DMS153 treated with DMSO at 0.1 percent for 48 hours (cell line): ENCODE results near the gene ZNF93.
"Not testable (repeated sequence)": the region's sequence is repeated elsewhere in the genome, so short reads cannot be mapped to it uniquely, and the experiment has no call there.

ENCODE experiments used
- DNase-seq: peaks from one replicate; lab custom pipeline; 2025; ENCODE audit not compliant: unreplicated experiment; lab: John Stamatoyannopoulos, UW

The ZNF93 gene

GRCh38 chr19:19900729-19901444 lies at the start of gene ZNF93:
ZNF93 (plus strand) TSS chr19:19900946; CDS start chr19:19901089, 143 bp downstream.
- DNase-seq: peak; percentile 84

DNA sequence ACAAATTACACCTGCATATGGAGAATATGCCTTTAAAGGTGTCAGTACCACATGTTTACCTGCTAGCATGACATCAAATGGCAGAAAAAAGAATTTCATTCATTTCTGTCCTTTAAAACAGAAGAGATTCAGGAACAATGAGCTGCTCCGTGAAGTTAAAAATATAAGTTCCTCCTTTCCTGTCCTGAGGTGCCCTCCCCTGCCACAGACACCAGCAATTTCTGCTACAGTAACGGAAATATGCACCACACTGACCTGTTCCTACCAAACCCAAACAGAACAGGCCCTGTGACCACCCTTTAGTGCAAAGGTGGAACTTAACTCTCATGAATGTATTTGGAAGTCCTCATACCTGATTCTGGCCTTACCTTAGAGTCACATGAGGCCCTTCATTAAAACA lies 49.0 kb upstream of the ZNF93 start:
- not testable (repeated sequence) for DNase-seq

DNA sequence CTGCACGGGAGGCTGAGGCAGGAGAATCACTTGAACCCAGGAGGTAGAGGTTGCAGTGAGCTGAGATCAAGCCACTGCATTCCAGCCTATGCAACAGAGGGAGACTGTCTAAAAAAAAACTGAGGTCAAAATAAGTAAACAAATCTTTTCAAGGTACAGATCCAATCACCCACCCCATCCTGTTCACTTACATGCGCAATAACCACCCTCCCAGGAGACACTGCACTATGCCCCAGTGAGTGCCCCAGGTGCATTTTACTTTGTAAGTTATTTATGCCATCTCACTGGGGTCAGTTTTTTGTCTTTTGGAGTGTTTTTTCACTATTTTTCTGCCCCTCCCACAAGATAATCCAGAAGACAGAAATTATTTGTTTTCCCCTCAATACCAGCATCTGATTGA lies 42.0 kb upstream of the ZNF93 start:
- DNase-seq: no peak

GRCh38 chr19:19860756-19861390 lies 39.9 kb upstream of the ZNF93 start:
- no peak for DNase-seq

DNA sequence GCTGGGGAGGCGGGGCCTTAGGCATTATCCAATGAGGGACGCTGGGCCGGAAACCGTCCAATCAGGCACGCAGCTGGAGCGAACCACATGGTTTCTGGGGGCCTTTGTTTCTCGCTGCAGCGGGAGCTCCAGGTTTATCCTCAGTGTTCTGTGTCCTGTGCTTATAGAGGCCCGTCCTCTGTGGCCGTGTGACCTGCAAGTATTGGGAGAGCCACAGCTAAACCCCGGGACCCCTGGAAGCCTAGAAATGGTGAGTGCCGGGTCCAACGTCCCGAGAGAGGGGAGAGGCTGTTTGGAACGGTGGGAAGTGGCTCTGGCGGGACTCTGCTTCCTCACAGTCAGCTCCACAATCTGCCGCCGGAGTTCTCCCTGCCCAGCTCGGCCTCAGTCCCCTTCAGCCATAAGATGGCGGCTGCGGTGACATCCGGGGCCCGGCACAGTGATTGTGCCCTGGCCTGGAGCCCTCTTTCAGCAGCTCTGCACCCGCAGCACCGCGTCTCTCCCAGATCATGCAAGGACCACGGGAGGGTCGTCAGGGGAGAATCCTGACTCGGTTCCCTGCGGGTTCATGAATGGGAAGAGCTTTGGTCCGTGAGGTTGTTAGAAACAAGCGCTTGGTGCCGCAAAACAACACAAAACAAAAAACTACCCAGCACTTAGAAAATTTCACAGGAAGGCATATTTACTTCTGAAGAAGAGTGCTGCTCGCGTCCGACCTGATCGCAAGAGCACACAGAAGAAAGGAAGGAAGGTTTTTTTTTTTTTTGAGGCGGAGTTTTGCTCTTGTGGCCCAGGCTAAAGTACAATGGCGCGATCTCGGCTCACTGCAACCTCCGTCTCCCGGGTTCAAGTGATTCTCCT lies 34.8 kb upstream of the ZNF93 start, which contains the start of gene ZNF253:
TSS of gene ZNF253 (plus strand) at position 133 of the 861 bp plus-strand sequence. CDS start at position 248, 115 bp downstream.
- DNase-seq: peak; percentile 71

DNA sequence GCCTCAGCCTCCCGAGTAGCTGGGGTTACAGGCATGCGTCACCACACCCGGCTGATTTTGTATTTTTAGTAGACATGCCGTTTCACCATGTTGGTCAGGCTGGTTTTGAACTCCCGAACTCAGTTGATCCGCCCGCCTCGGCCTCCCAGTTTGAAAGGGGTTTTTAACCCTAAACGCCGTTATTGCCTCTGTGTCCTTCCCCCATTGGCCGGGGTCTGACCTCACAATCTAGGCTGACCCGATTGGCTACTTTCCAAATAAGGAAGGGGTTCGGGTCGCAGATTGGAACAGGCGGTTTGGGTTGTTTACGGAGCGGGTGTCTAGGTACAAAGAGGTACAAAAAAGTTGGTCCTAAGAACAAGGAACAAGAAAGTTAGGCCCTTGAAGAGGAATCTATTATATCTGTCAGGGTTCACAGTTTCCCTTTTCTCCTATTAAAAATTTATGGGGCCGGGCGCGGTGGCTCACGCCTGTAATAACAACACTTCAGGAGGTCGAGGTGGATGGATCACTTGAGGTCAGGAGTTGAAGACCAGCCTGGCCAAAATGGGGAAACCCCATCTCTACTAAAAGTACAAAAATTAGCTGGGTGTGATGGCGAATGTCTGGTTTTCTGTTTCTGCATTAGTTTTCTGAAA lies 34.0 kb upstream of the ZNF93 start:
- no peak for DNase-seq

- DNase-seq: not testable (repeated sequence)
These were observed 30.7 kb upstream of the ZNF93 start for GRCh38 chr19:19870086-19870485.

DNA sequence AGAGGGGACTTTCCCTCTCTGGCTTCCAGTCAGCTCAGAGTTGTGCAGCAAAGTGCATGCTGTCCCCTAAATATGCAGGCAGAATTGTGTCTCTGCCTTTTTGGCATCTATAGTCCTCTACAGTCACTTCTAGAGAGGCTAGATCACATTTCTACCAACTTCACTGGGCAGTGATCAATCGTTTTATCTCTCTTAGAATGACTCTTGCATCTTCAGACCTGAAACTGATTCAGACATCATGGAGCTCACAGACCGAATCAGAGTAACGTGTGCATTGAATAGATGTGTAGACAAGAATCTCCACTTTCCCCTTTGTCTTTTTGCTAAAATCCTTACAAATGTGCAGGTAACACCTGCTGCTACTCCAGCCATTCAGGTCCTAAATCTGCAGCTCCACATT lies 28.8 kb upstream of the ZNF93 start:
- DNase-seq: no peak

DNA sequence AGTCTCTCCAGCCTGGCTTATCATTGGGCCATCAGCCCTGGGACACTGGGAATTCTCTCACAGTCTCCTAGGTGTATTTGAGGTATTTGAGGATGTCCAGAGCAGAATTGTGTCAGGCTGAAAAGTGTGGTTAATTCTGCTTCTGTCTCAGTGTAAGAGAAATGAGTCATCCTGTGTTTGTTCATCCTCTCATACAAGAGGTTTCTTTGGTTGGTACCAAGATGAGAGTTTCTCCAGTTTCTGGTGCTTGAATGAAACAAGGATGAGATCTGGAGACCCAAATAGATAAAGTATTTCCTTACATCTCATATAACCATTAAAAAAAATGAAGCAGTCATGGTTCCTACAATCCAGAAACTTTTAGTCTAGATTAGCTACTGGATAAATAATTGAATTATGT lies 27.4 kb upstream of the ZNF93 start:
- DNase-seq: no peak

DNA sequence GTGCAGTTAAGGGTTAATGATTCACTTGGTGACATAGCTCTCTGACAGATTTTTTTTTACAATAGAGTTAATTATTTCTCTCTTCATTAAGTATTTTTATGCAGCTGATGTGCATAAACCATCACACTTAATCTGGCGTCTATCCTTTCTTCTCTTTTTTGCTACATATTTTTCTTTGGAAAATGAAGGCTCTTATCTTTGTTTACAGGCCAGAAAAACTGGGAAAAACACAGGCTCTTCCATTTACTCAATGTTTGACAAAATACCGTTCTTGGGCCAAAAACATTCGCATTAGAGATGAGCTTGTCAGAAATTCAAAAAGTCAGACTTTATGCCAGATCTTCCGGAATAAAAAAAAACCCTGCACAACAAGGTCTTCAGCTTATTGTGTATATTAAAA lies 23.0 kb upstream of the ZNF93 start:
- no peak for DNase-seq

GRCh38 chr19:19884583-19884982 lies 16.2 kb upstream of the ZNF93 start:
- DNase-seq: no peak

DNA sequence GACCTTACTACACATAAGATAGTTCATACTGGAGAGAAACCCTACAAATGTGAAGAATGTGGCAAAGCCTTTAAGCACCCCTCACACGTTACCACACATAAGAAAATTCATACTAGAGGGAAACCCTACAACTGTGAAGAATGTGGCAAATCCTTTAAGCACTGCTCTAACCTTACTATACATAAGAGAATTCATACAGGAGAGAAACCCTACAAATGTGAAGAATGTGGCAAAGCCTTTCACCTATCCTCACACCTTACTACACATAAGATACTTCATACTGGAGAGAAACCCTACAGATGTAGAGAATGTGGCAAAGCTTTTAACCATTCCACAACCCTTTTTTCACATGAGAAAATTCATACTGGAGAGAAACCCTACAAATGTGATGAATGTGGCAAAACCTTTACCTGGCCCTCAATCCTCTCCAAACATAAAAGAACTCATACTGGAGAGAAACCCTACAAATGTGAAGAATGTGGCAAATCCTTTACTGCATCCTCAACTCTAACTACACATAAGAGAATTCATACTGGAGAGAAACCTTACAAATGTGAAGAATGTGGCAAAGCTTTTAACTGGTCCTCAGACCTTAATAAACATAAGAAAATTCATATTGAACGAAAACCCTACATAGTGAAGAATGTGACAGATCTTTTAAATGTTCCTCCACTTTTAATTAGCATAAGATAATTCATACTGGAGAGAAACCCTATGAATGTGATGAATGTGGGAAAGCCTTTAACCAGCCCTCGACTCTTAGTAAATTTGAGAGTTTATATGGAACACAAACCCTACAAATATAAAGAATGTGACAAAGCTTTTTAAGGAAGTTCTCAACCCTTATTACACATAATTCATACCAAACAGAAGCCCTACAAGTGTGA lies 8.4 kb upstream of the ZNF93 start:
- not testable (repeated sequence) for DNase-seq

GRCh38 chr19:19900139-19900728 lies 512 bp upstream of the ZNF93 start:
- no peak for DNase-seq

DNA sequence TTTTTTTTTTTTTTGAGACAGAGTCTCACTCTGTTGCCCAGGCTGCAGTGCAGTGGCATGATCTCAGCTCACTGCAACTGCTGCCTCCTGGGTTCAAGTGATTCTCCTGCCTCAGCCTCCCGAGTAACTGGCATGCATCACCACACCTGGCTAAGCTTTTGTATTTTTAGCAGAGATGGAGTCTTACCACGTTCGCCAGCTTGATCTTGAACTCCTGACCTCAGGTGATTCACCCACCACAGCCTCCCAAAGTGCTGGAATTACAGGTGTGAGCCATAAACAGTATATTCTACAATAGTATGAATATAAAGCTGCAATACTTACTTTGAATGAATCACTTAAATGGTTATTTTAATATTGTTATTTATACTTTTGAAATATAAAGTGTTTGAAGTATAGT lies 6.8 kb downstream of the ZNF93 start:
- DNase-seq: not testable (repeated sequence)

DNA sequence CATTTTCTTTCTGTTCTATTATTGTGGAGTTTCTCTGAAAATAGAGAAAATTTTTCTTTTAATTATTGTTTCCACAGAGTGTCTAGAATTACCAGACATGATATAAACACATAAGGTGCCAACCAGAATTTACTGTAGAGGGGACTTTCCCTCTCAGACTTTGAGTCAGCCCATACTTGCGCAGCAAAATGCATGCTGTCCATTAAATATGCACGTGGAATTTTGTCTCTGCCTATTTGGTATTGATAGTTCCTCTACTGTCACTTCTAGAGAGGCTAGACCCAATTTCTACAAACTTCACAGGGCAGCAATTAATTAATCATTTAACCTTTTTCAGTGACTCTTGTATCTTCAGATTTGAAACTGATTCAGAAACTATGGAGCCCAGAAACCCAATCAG lies 8.9 kb downstream of the ZNF93 start:
- DNase-seq: no peak

DNA sequence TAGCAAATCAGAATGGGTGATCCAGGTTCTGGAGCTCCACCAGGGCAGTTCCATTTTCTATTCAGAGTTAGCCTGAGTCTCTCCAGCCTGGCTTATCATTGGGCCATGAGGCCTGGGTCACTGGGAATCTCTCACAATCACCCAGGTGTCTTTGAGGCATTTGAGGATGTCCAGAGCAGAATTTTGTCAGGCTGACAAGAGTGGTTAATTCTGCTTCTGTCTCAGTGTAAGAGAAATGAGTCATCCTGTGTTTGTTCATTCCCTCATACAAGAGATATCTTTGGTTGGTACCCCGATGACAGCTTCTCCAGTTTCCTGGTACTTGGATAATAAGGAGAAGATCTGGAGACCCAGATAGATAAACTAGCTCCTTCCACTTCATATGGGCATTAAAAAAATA lies 10.4 kb downstream of the ZNF93 start:
- DNase-seq: no peak

GRCh38 chr19:19914596-19914995 lies 13.8 kb downstream of the ZNF93 start:
- DNase-seq: no peak

GRCh38 chr19:19930417-19930816 lies 29.7 kb downstream of the ZNF93 start:
- DNase-seq: not testable (repeated sequence)

GRCh38 chr19:19933432-19934314 lies 32.9 kb downstream of the ZNF93 start:
- DNase-seq: not testable (repeated sequence)
